OCI-LY7 (cell line): ENCODE measurements around the gene MBIP. TPM values are rescaled to one million over a fixed set of nuclear protein-coding genes. Genes with fewer than 3 reads are reported as not detected.

Experiments used
- BruUV-seq: library from RNA; stranded (reverse); fragments of 400-500 nt; replicated peaks from 2 replicates; lab custom pipeline; 2021; lab: Mats Ljungman, UMichigan
- CTCF ChIA-PET: fragments of 300-600 bp; sonication (Branson Sonifier 250); formaldehyde crosslinking; loops from one replicate; lab custom pipeline; 2022; ENCODE audit warnings: antibody characterized with exemption; ENCODE audit not compliant: unreplicated experiment; lab: Charles Lee
- POLR2A ChIA-PET: fragments of 300-600 bp; sonication (Branson Sonifier 250); formaldehyde crosslinking; loops from one replicate; lab custom pipeline; 2022; ENCODE audit warnings: antibody characterized with exemption; lab: Charles Lee
- DNase-seq: peaks from one replicate; pipeline ENCODE4 v3.0.0-alpha.2; 2015; ENCODE audit warnings: low spot score
- H2AFZ ChIP-seq: fragments of 200-600 bp; sonication (generic), shearing (Covaris generic); 2 replicates; pipeline ENCODE4 v1.6.1; 2014; ENCODE audit warnings: mild to moderate bottlenecking, antibody characterized with exemption, low read length, moderate library complexity
- H3K27ac ChIP-seq: fragments of 200-600 bp; sonication (generic); 2 replicates; pipeline ENCODE4 v1.5.1; 2014; ENCODE audit warnings: mixed run types, low read depth, mild to moderate bottlenecking, moderate library complexity, low read length, inconsistent platforms; ENCODE audit not compliant: poor library complexity, severe bottlenecking
- H3K36me3 ChIP-seq: fragments of 200-600 bp; sonication (generic); 2 replicates; pipeline ENCODE4 v1.6.1; 2014; ENCODE audit warnings: mild to moderate bottlenecking, antibody characterized with exemption, low read length, moderate library complexity, mixed read lengths; ENCODE audit not compliant: insufficient read depth
- H3K4me1 ChIP-seq: fragments of 200-600 bp; sonication (generic); 2 replicates; pipeline ENCODE4 v1.5.1; 2014; ENCODE audit warnings: mild to moderate bottlenecking, low read length; ENCODE audit not compliant: insufficient read depth, poor library complexity, severe bottlenecking
- H3K4me2 ChIP-seq: fragments of 200-600 bp; sonication (generic); 2 replicates; pipeline ENCODE4 v1.6.1; 2014; ENCODE audit warnings: mild to moderate bottlenecking, low read length
- H3K4me3 ChIP-seq: fragments of 200-600 bp; sonication (generic); 2 replicates; pipeline ENCODE4 v1.5.1; 2014; ENCODE audit warnings: mild to moderate bottlenecking, low read depth, low read length; ENCODE audit not compliant: poor library complexity, severe bottlenecking
- H3K79me2 ChIP-seq: fragments of 200-600 bp; sonication (generic); 2 replicates; pipeline ENCODE4 v1.6.1; 2016; ENCODE audit warnings: low read depth, mild to moderate bottlenecking, low read length, moderate library complexity, mixed read lengths; ENCODE audit not compliant: insufficient read depth
- H3K9me2 ChIP-seq: fragments of 200-600 bp; sonication (generic); 2 replicates; pipeline ENCODE4 v1.6.1; 2016; ENCODE audit warnings: mild to moderate bottlenecking, low read length, mixed read lengths; ENCODE audit not compliant: insufficient read depth
- H3K9me3 ChIP-seq: fragments of 200-600 bp; sonication (generic); 2 replicates; pipeline ENCODE4 v1.6.1; 2014; ENCODE audit warnings: mild to moderate bottlenecking, mixed run types, low read length, mixed read lengths
- H4K20me1 ChIP-seq: fragments of 200-600 bp; sonication (generic); 2 replicates; pipeline ENCODE4 v1.6.1; 2014; ENCODE audit warnings: mild to moderate bottlenecking, antibody characterized with exemption, low read length, moderate library complexity, mixed read lengths; ENCODE audit not compliant: insufficient read depth
- CTCF ChIP-seq: fragments of 200-600 bp; sonication (generic); conservative IDR thresholded peaks from 2 replicates; pipeline ENCODE4 v1.5.1; 2014; ENCODE audit warnings: mild to moderate bottlenecking, antibody characterized with exemption, low read length, moderate library complexity, mixed read lengths
- EZH2phosphoT487 ChIP-seq: fragments of 200-600 bp; sonication (generic); IDR thresholded peaks from 2 replicates; pipeline ENCODE4 v1.6.1; 2018; ENCODE audit warnings: low read depth, borderline replicate concordance, mild to moderate bottlenecking, mixed run types, antibody characterized with exemption, low read length, moderate library complexity, mixed read lengths
- intact Hi-C: fragments of 100-400 bp; cut with micrococcal nuclease; formaldehyde crosslinking; loops from one replicate; pipeline ENCODE4 v1.10.0; 2022; ENCODE audit not compliant: unreplicated experiment
- total RNA-seq, 2 experiments: library from RNA; depleted of rRNA in 1 of 2; stranded (reverse); fragments of >200 nt in 1 of 2; shearing (Covaris generic) in 1 of 2; gene quantifications; 2 replicates each; pipeline ENCODE4 v1.2.3, GENCODE V29; 2014 to 2022

Gene MBIP
- total RNA-seq, 2 experiments from 2014 or later = 8.8 to 28.1 TPM

- Histone ChIP-seq H2AFZ (peak overlapping the region; percentile 65; the same call in 1 of the 2 replicates), H3K36me3 (no peaks in the 10 kb centered on the region), H3K9me3 (no peaks in the 10 kb centered on the region), H3K79me2 (no peaks in the 10 kb centered on the region), H3K4me3 (no peak overlapping the region), H3K4me2 (no peak overlapping the region), H3K9me2 (no peaks in the 10 kb centered on the region), H3K27ac (no peak overlapping the region), H4K20me1 (no peaks in the 10 kb centered on the region), H3K4me1 (no peaks in the 10 kb centered on the region)
- CTCF ChIA-PET = no interaction called here
- no TSS peak for BruUV-seq
- TF ChIP-seq CTCF = no peak
- TF ChIP-seq EZH2phosphoT487 = no peak
- intact Hi-C loops = no loop called here
- POLR2A ChIA-PET = no interaction called here
- DNase-seq = no peak
These were observed 39.1 kb downstream of the MBIP start for GRCh38 chr14:36281309-36281708.

- BruUV-seq = no TSS peak
- no peaks in the 10 kb centered on the region for H3K9me2 ChIP-seq
- H3K4me3 ChIP-seq = no peak overlapping the region
- no peaks in the 10 kb centered on the region for H4K20me1 ChIP-seq
- POLR2A ChIA-PET = no interaction called here
- no peak overlapping the region for H2AFZ ChIP-seq
- no peaks in the 10 kb centered on the region for H3K4me1 ChIP-seq
- no peak overlapping the region for H3K4me2 ChIP-seq
- no peak overlapping the region for H3K27ac ChIP-seq
- no peaks in the 10 kb centered on the region for H3K79me2 ChIP-seq
- no peak for DNase-seq
- CTCF ChIA-PET = no interaction called here
- H3K36me3 ChIP-seq = no peaks in the 10 kb centered on the region
- intact Hi-C loops = no loop called here
- TF ChIP-seq EZH2phosphoT487 (no peak), CTCF (no peak)
- H3K9me3 ChIP-seq = no peaks in the 10 kb centered on the region
These were observed 40.9 kb downstream of the MBIP start for GRCh38 chr14:36279306-36280190.

- Histone ChIP-seq H3K9me2 (no peaks in the 10 kb centered on the region), H3K36me3 (no peaks in the 10 kb centered on the region), H4K20me1 (no peaks in the 10 kb centered on the region), H3K4me1 (no peaks in the 10 kb centered on the region), H3K79me2 (no peaks in the 10 kb centered on the region), H3K4me3 (no peak overlapping the region), H3K27ac (no peak overlapping the region), H3K4me2 (no peak overlapping the region), H3K9me3 (no peaks in the 10 kb centered on the region), H2AFZ (no peak overlapping the region)
- ChIA-PET POLR2A (interaction anchor here (0.5 to 0.7 kb wide), 4 partner anchors 176 to 895 kb away, joined by 3 to 6 read pairs (median 4); no protein-coding TSS in a partner anchor), CTCF (no interaction called here)
- DNase-seq = no peak
- BruUV-seq = no TSS peak
- TF ChIP-seq CTCF (no peak), EZH2phosphoT487 (no peak)
- intact Hi-C loops = no loop called here
These were observed 44.7 kb downstream of the MBIP start for GRCh38 chr14:36275741-36276140.
